ENCODE results near the gene LRIG2. TPM values are rescaled to one million over a fixed set of nuclear protein-coding genes. Genes with fewer than 3 reads are reported as not detected.

LRIG2 gene
- total and polyA plus RNA-seq, 2 of the 4 experiments (the other 2 are of a cell fraction) = 4.3 to 9.0 TPM

GRCh38 chr1:113048064-113048463, 24.9 kb upstream of the LRIG2 start:
- no peaks in the 10 kb centered on the region for H3K9me3 ChIP-seq (ENCODE audit: control insufficient read depth, insufficient read depth, low read length)
- H3K56ac ChIP-seq (ENCODE audit: extremely low read depth, insufficient read depth, low read length) = no peak overlapping the region
- H3K18ac ChIP-seq (ENCODE audit: low read depth, low read length) = no peak overlapping the region
- no peaks in the 10 kb centered on the region for H3K36me3 ChIP-seq (ENCODE audit: control insufficient read depth, insufficient read depth, low read length)
- no peak for DNase-seq
- WGBS, 2 experiments (ENCODE audit: extremely low coverage in 2 of 2, insufficient read length in 1 of 2) = 92% methylated on average over 2 of the region's 3 CpGs; no CpG with 5 or more reads in 1 of the 2 experiments
- no peak overlapping the region for H3K23ac ChIP-seq (ENCODE audit: low read depth, low read length)
- no peak overlapping the region for H3K14ac ChIP-seq (replicated peaks; ENCODE audit: low read depth, low read length)
- H2BK20ac ChIP-seq (ENCODE audit: low read depth, low read length) = no peak overlapping the region
- H3K79me1 ChIP-seq (ENCODE audit: low read depth in 1 of 2, low read length in 2 of 2) = no peaks in the 10 kb centered on the region
- H4K91ac ChIP-seq (ENCODE audit: insufficient read depth, low read depth, low read length) = no peak overlapping the region
- H3K4me1 ChIP-seq (ENCODE audit: control insufficient read depth, insufficient read depth, low read length) = no peaks in the 10 kb centered on the region; the same call in 1 of the 2 replicates
- CTCF ChIA-PET = no interaction called here
- no peak for ATAC-seq (ENCODE audit: low read depth)
- H3K4ac ChIP-seq (ENCODE audit: low read depth, low read length) = no peak overlapping the region
- H2BK5ac ChIP-seq (ENCODE audit: low read depth, low read length, poor library complexity, severe bottlenecking) = no peak overlapping the region
- no peaks in the 10 kb centered on the region for H4K20me1 ChIP-seq (ENCODE audit: insufficient read depth, low read length)
- no peak overlapping the region for H3K4me3 ChIP-seq (ENCODE audit: insufficient read depth, low read depth, low read length)
- no peak overlapping the region for H3K27ac ChIP-seq (ENCODE audit: insufficient read depth, low read length)
- H3K27me3 ChIP-seq (ENCODE audit: control insufficient read depth, insufficient read depth, low read length) = no peaks in the 10 kb centered on the region
- no peak overlapping the region for H2BK120ac ChIP-seq (ENCODE audit: low read depth, low read length)
- dilution Hi-C loops (cut with HindIII; ENCODE audit: low sequenced_read_pairs, unreplicated experiment) = no loop called here
- H2AK9ac ChIP-seq (replicated peaks; ENCODE audit: low read depth, low read length, poor library complexity) = no peak overlapping the region
- no peaks in the 10 kb centered on the region for H3K9me1 ChIP-seq (ENCODE audit: insufficient read depth, low read length)
- intact Hi-C loops (cut with micrococcal nuclease) = no loop called here
- TF ChIP-seq POLR2A (IDR thresholded peaks at IDR 0.05; ENCODE audit: low read depth, low read length) (no peak), MXI1 (IDR thresholded peaks at IDR 0.05; ENCODE audit: borderline replicate concordance, low read depth, low read length) (no peak), RFX5 (IDR thresholded peaks at IDR 0.05; ENCODE audit: low read depth, low read length) (no peak), BHLHE40 (IDR thresholded peaks at IDR 0.05; ENCODE audit: low read depth, low read length) (no peak), RCOR1 (IDR thresholded peaks at IDR 0.05; ENCODE audit: insufficient replicate concordance, low read length) (no peak), CTCF (conservative IDR thresholded peaks at IDR 0.05; ENCODE audit: low read depth, low read length) (no peak), MAFK (IDR thresholded peaks at IDR 0.05; ENCODE audit: low read depth, low read length) (no peak), FOS (IDR thresholded peaks at IDR 0.05; ENCODE audit: low read depth, low read length) (no peak), MAZ (IDR thresholded peaks at IDR 0.05; ENCODE audit: borderline replicate concordance, low read depth, low read length) (no peak), ELK1 (IDR thresholded peaks at IDR 0.05; ENCODE audit: borderline replicate concordance, low read depth, low read length) (no peak), NFE2L2 (IDR thresholded peaks at IDR 0.05; ENCODE audit: low read depth, low read length) (no peak)
- H3K4me2 ChIP-seq (ENCODE audit: low read depth, low read length) = no peak overlapping the region
- H2AK5ac ChIP-seq (ENCODE audit: low read depth, low read length) = no peak overlapping the region
- in situ Hi-C loops (cut with MboI; ENCODE audit: low sequenced_read_pairs) = loop anchor here (10.0 kb wide), 1 partner anchor 323 kb away; no protein-coding TSS in a partner anchor
- no peak overlapping the region for H3K9ac ChIP-seq (ENCODE audit: low read depth, low read length)
- no peak overlapping the region for H2BK15ac ChIP-seq (ENCODE audit: low read depth, low read length)
- no peak overlapping the region for H2AFZ ChIP-seq (replicated peaks; ENCODE audit: low read length, poor library complexity)
- no peak overlapping the region for H4K8ac ChIP-seq (ENCODE audit: low read depth in 2 of 2, low read length in 2 of 2)
- BruUV-seq (replicated peaks) = no TSS peak
- POLR2A ChIA-PET (ENCODE audit: unreplicated experiment) = no interaction called here
- no peak overlapping the region for H4K5ac ChIP-seq (ENCODE audit: low read depth, low read length)

Measured in IMR-90 (cell line).